ENCODE results near the gene HECW1. TPM values are rescaled to one million over a fixed set of nuclear protein-coding genes. Genes with fewer than 3 reads are reported as not detected.

HECW1 gene
- total and polyA plus RNA-seq, 2 experiments from 2014 or later = 2.0 to 4.8 TPM

DNA sequence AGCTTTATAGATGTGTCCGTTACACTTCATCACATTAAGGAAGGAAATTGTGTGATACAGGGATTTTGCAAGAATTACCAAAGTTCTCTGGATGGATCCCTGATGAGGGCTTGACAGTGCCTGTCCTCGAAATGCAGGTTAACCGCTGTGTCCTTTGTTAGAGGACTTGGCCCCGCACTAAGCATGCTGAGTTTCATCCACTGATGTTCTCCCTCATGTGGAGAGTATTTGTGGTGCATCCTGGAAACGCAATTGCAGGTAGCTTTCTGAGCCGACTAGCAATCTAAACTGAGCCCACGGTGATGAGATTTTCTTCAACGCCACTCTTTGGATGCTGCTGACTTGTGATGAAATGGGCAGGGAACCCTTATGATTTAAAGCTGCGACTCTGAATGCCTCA lies 398.6 kb downstream of the HECW1 start:
- no peak overlapping the region for H3K4me3 ChIP-seq
- TF ChIP-seq EZH2phosphoT487 (IDR thresholded peaks at IDR 0.05; ENCODE audit: insufficient read depth, low read depth) (no peak), EZH2 (IDR thresholded peaks at IDR 0.05; ENCODE audit: insufficient read depth, poor library complexity, severe bottlenecking) (no peak)
- no peaks in the 10 kb centered on the region for H3F3A ChIP-seq (ENCODE audit: insufficient read depth)
- no peaks in the 10 kb centered on the region for H3K9me3 ChIP-seq (ENCODE audit: low read depth)
- no peaks in the 10 kb centered on the region for H3K27me3 ChIP-seq (replicated peaks; ENCODE audit: insufficient read depth)
- 88 to 90% methylated on average over 9 of the region's 9 CpGs for WGBS, 2 experiments (ENCODE audit: low coverage in 1 of 2, low lambda C conversion rate in 2 of 2, missing lambda C conversion rate in 2 of 2)
- no peaks in the 10 kb centered on the region for H3K79me2 ChIP-seq (ENCODE audit: insufficient read depth)
- no peak overlapping the region for H3K27ac ChIP-seq
- no peak for DNase-seq
- H3K4me1 ChIP-seq (ENCODE audit: insufficient read depth) = no peaks in the 10 kb centered on the region
- H3K9ac ChIP-seq = no peak overlapping the region
- in situ Hi-C loops (cut with MboI) = no loop called here
- H2AFZ ChIP-seq = no peak overlapping the region
- H3K9me2 ChIP-seq (ENCODE audit: insufficient read depth) = no peaks in the 10 kb centered on the region
- no peak overlapping the region for H3K4me2 ChIP-seq (ENCODE audit: unreplicated experiment)
- no peaks in the 10 kb centered on the region for H4K20me1 ChIP-seq (ENCODE audit: insufficient read depth)
- no peaks in the 10 kb centered on the region for H3K36me3 ChIP-seq (ENCODE audit: low read depth)

DNA sequence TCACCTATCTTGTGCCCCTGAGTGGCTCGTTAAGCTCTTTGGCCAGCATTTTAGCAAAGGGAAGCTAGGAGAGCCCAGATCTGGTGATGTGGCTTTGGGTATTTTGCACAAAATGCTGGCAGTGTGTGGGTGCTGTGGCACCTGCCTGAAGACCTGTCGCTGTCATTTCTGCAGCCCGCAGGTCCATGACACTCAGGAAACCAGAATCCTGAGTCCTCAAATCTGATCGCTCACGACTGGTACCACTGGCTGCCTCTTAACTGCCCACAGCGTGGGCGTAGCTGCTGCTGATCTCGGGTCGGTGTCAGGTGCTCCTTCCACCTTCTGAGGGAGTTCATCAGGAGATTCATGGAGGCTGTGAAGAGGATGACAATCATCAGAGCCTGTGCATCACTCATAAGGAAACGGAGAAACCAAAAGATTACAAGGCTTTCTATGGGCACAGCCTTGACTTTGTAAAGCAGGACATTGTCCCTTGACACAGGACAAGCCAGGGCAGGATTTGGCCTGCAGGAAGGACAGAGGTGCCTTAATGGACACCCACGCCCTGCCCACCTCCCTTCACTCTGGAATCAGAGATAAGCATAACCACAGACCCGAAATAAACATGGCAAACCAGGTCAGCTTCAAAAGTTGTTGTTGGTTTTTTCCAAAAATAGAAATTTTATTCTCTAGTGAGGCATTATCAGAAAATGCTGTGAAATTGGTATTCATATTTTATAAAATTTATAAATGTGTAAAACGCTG lies 399.5 kb downstream of the HECW1 start:
- Histone ChIP-seq H4K20me1 (ENCODE audit: insufficient read depth) (no peaks in the 10 kb centered on the region), H3K9me2 (ENCODE audit: insufficient read depth) (no peaks in the 10 kb centered on the region), H3K27me3 (replicated peaks; ENCODE audit: insufficient read depth) (no peaks in the 10 kb centered on the region), H2AFZ (no peak overlapping the region), H3K36me3 (ENCODE audit: low read depth) (no peaks in the 10 kb centered on the region), H3F3A (ENCODE audit: insufficient read depth) (no peaks in the 10 kb centered on the region), H3K79me2 (ENCODE audit: insufficient read depth) (no peaks in the 10 kb centered on the region), H3K4me3 (no peak overlapping the region), H3K9me3 (ENCODE audit: low read depth) (no peaks in the 10 kb centered on the region), H3K4me1 (ENCODE audit: insufficient read depth) (no peaks in the 10 kb centered on the region), H3K27ac (no peak overlapping the region), H3K9ac (no peak overlapping the region), H3K4me2 (ENCODE audit: unreplicated experiment) (no peak overlapping the region)
- TF ChIP-seq EZH2phosphoT487 (IDR thresholded peaks at IDR 0.05; ENCODE audit: insufficient read depth, low read depth) = no peak
- TF ChIP-seq EZH2 (IDR thresholded peaks at IDR 0.05; ENCODE audit: insufficient read depth, poor library complexity, severe bottlenecking) = no peak
- WGBS, 2 experiments (ENCODE audit: low coverage in 1 of 2, low lambda C conversion rate in 2 of 2, missing lambda C conversion rate in 2 of 2) = 91 to 98% methylated on average over 13 of the region's 13 CpGs
- in situ Hi-C loops (cut with MboI) = no loop called here
- no peak for DNase-seq

DNA sequence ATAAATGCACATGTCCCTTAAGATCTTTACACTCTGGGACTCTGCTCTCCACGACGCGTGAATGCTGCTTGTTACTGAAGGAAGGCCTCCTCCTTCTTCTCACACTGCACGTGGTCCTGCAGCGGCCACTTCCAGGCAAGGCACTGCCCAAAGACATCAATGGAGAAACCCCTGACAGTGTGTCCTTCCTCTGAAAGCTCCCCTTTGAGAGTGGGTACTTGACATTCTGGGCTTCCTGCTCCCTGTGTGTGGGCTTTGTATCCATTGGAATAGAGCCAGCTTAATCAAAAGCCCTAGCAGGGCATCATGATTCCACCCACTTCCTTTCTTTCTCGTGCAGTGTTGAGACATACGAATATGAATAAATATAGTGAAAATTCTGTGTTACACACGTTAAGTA lies 400.8 kb downstream of the HECW1 start:
- no peaks in the 10 kb centered on the region for H3K9me3 ChIP-seq (ENCODE audit: low read depth)
- H3K36me3 ChIP-seq (ENCODE audit: low read depth) = no peaks in the 10 kb centered on the region
- H2AFZ ChIP-seq = no peak overlapping the region
- TF ChIP-seq EZH2 (IDR thresholded peaks at IDR 0.05; ENCODE audit: insufficient read depth, poor library complexity, severe bottlenecking) (no peak), EZH2phosphoT487 (IDR thresholded peaks at IDR 0.05; ENCODE audit: insufficient read depth, low read depth) (no peak)
- no peak for DNase-seq
- no peaks in the 10 kb centered on the region for H3K79me2 ChIP-seq (ENCODE audit: insufficient read depth)
- in situ Hi-C loops (cut with MboI) = no loop called here
- no peaks in the 10 kb centered on the region for H4K20me1 ChIP-seq (ENCODE audit: insufficient read depth)
- H3K4me3 ChIP-seq = no peak overlapping the region
- H3F3A ChIP-seq (ENCODE audit: insufficient read depth) = no peaks in the 10 kb centered on the region
- no peaks in the 10 kb centered on the region for H3K9me2 ChIP-seq (ENCODE audit: insufficient read depth)
- H3K27me3 ChIP-seq (replicated peaks; ENCODE audit: insufficient read depth) = no peaks in the 10 kb centered on the region
- WGBS, 2 experiments (ENCODE audit: low coverage in 1 of 2, low lambda C conversion rate in 2 of 2, missing lambda C conversion rate in 2 of 2) = 83 to 84% methylated on average over 8 of the region's 8 CpGs
- no peaks in the 10 kb centered on the region for H3K4me1 ChIP-seq (ENCODE audit: insufficient read depth)
- H3K4me2 ChIP-seq (ENCODE audit: unreplicated experiment) = no peak overlapping the region
- no peak overlapping the region for H3K27ac ChIP-seq
- no peak overlapping the region for H3K9ac ChIP-seq

DNA sequence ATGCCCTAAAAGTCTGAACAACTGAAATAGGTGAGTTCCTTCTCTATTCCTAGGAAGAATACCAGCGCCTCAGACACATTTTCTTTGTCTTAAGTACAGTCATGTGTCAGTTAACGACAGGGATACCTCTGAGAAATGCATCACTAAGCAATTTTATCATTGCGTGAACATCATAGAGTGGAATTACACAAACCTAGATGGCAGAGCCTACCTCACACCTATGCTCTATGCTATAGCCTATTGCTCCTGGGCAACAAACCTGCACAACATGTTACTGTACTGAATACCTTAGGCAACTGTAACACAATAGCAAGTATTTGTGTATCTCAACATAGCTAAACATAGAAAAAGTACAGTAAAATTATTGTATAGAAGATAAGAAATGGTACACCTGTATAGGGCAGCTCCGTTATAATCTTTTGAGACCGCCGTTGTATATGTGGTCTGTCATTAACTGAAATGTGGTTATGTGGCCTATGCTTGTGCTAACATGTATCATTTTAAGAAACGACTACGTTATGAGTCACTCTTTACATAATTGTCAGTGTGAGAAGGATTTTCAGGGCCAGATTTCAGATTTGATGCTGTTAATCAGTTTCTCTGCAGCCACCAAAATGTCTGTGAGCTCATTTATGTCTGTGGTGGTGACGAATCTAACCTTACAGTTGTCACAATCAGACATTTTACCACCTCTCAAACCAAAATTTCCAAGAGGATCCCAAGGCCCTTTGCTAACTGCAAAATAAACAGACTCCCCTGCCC lies 404.3 kb downstream of the HECW1 start:
- Histone ChIP-seq H3F3A (ENCODE audit: insufficient read depth) (peaks cover 9% of the 10 kb centered on the region; the same call in 1 of the 2 replicates), H2AFZ (no peak overlapping the region), H3K4me1 (ENCODE audit: insufficient read depth) (peaks cover 5% of the 10 kb centered on the region), H3K36me3 (ENCODE audit: low read depth) (no peaks in the 10 kb centered on the region), H3K9me2 (ENCODE audit: insufficient read depth) (no peaks in the 10 kb centered on the region), H3K4me3 (no peak overlapping the region), H3K9me3 (ENCODE audit: low read depth) (no peaks in the 10 kb centered on the region), H3K27me3 (replicated peaks; ENCODE audit: insufficient read depth) (no peaks in the 10 kb centered on the region), H3K4me2 (ENCODE audit: unreplicated experiment) (no peak overlapping the region), H3K79me2 (ENCODE audit: insufficient read depth) (no peaks in the 10 kb centered on the region), H4K20me1 (ENCODE audit: insufficient read depth) (no peaks in the 10 kb centered on the region), H3K9ac (no peak overlapping the region), H3K27ac (no peak overlapping the region)
- DNase-seq = no peak
- TF ChIP-seq EZH2phosphoT487 (IDR thresholded peaks at IDR 0.05; ENCODE audit: insufficient read depth, low read depth) (no peak), EZH2 (IDR thresholded peaks at IDR 0.05; ENCODE audit: insufficient read depth, poor library complexity, severe bottlenecking) (no peak)
- 89 to 91% methylated on average over 9 of the region's 9 CpGs for WGBS, 2 experiments (ENCODE audit: low coverage in 1 of 2, low lambda C conversion rate in 2 of 2, missing lambda C conversion rate in 2 of 2)
- in situ Hi-C loops (cut with MboI) = no loop called here
